ENCODE data around the gene NPM1.

Gene NPM1

GRCh38 chr5:171427318-171428167, 39.9 kb downstream of the NPM1 start:
- no peak for TF ChIP-seq CTCF (IDR thresholded peaks at IDR 0.05; ENCODE audit: low read depth, low read length)
- DNase-seq = no peak
- Histone ChIP-seq H3K36me3 (no peaks in the 10 kb centered on the region), H3K4me3 (ENCODE audit: low read depth, low read length) (no peak overlapping the region), H3K27ac (no peak overlapping the region), H3K27me3 (ENCODE audit: insufficient read depth, low read depth, severe bottlenecking) (no peaks in the 10 kb centered on the region), H3K9me3 (ENCODE audit: severe bottlenecking) (no peaks in the 10 kb centered on the region)

GRCh38 chr5:171428168-171428696, 40.6 kb downstream of the NPM1 start:
- no peaks in the 10 kb centered on the region for H3K27me3 ChIP-seq (ENCODE audit: insufficient read depth, low read depth, severe bottlenecking)
- H3K27ac ChIP-seq = no peak overlapping the region
- H3K36me3 ChIP-seq = no peaks in the 10 kb centered on the region
- no peak overlapping the region for H3K4me3 ChIP-seq (ENCODE audit: low read depth, low read length)
- no peaks in the 10 kb centered on the region for H3K9me3 ChIP-seq (ENCODE audit: severe bottlenecking)
- DNase-seq = no peak
- no peak for TF ChIP-seq CTCF (IDR thresholded peaks at IDR 0.05; ENCODE audit: low read depth, low read length)

GRCh38 chr5:171428809-171429542, 41.3 kb downstream of the NPM1 start:
- no peak for DNase-seq
- Histone ChIP-seq H3K9me3 (ENCODE audit: severe bottlenecking) (no peaks in the 10 kb centered on the region), H3K4me3 (ENCODE audit: low read depth, low read length) (no peak overlapping the region), H3K36me3 (no peaks in the 10 kb centered on the region), H3K27me3 (ENCODE audit: insufficient read depth, low read depth, severe bottlenecking) (no peaks in the 10 kb centered on the region), H3K27ac (no peak overlapping the region)
- TF ChIP-seq CTCF (IDR thresholded peaks at IDR 0.05; ENCODE audit: low read depth, low read length) = no peak

GRCh38 chr5:171429543-171429910, 41.9 kb downstream of the NPM1 start:
- no peak overlapping the region for H3K4me3 ChIP-seq (ENCODE audit: low read depth, low read length)
- TF ChIP-seq CTCF (IDR thresholded peaks at IDR 0.05; ENCODE audit: low read depth, low read length) = no peak
- no peaks in the 10 kb centered on the region for H3K27me3 ChIP-seq (ENCODE audit: insufficient read depth, low read depth, severe bottlenecking)
- H3K27ac ChIP-seq = no peak overlapping the region
- H3K36me3 ChIP-seq = no peaks in the 10 kb centered on the region
- H3K9me3 ChIP-seq (ENCODE audit: severe bottlenecking) = no peaks in the 10 kb centered on the region
- DNase-seq = no peak

- no peak for TF ChIP-seq CTCF (IDR thresholded peaks at IDR 0.05; ENCODE audit: low read depth, low read length)
- Histone ChIP-seq H3K27ac (no peak overlapping the region), H3K36me3 (no peaks in the 10 kb centered on the region), H3K4me3 (ENCODE audit: low read depth, low read length) (no peak overlapping the region), H3K9me3 (ENCODE audit: severe bottlenecking) (no peaks in the 10 kb centered on the region), H3K27me3 (ENCODE audit: insufficient read depth, low read depth, severe bottlenecking) (no peaks in the 10 kb centered on the region)
- no peak for DNase-seq
These were observed 43.7 kb downstream of the NPM1 start for GRCh38 chr5:171431251-171431777.

Measured in WERI-Rb-1 (cell line).